ENCODE measurements around the gene FAT2. TPM values are rescaled to one million over a fixed set of nuclear protein-coding genes. Genes with fewer than 3 reads are reported as not detected.

Gene FAT2
- total and polyA plus RNA-seq, 10 of the 15 experiments (the other 5 are each of a cell fraction or from before 2014, with no cell fraction given) = 0.01 to 0.06 (median 0.03) TPM; not detected in 3

- TF ChIP-seq ZBTB11 (CRISPR knock-in tag; IDR thresholded peaks at IDR 0.05) = no peak
- no peak for TF ChIP-seq MTA3 (IDR thresholded peaks at IDR 0.05; ENCODE audit: borderline replicate concordance, low read length)
These were observed 35.2 kb downstream of the FAT2 start (continued) for GRCh38 chr5:151555760-151556576.

- no peaks in the 10 kb centered on the region for H3K36me3 ChIP-seq (ENCODE audit: control insufficient read depth in 2 of 2, insufficient read depth in 2 of 2, low read length in 1 of 2)
- CTCF ChIA-PET = interaction anchor here (0.8 to 1.7 kb wide), 2 partner anchors 30 to 128 kb away, joined by 3 to 6 read pairs; no protein-coding TSS in a partner anchor
- no peaks in the 10 kb centered on the region for H3K27me3 ChIP-seq (replicated peaks in 1 of 2; ENCODE audit: control insufficient read depth in 2 of 2, insufficient read depth in 2 of 2, low read length in 1 of 2)
- intact Hi-C loops (cut with micrococcal nuclease; ENCODE audit: unreplicated experiment) = no loop called here
- no peak for ATAC-seq
- H3K27ac ChIP-seq (ENCODE audit: control insufficient read depth, insufficient read depth) = no peak overlapping the region
- H3K4me3 ChIP-seq = no peak overlapping the region
- no TSS peak for BruUV-seq (replicated peaks)
- SMC1A ChIA-PET (ENCODE audit: uncharacterized antibody, unreplicated experiment) = interaction anchor here (0.7 to 1.1 kb wide), 2 partner anchors 64 to 73 kb away, joined by 3 read pairs; no protein-coding TSS in a partner anchor
- DNase-seq (ENCODE audit: low read depth, low spot score) = no peak
- H3K9ac ChIP-seq (ENCODE audit: control insufficient read depth, insufficient read depth, low read length) = no peak overlapping the region
- no peak overlapping the region for H2AFZ ChIP-seq (ENCODE audit: control insufficient read depth, low read depth, low read length)
- FAIRE-seq = no peak
- WGBS (ENCODE audit: insufficient coverage, insufficient replicate concordance, low lambda C conversion rate, missing lambda C conversion rate) = 44% methylated on average over 5 of the region's 5 CpGs
- peaks cover 3% of the 10 kb centered on the region; the same call in 1 of the 2 replicates for H3K4me1 ChIP-seq (ENCODE audit: control insufficient read depth, insufficient read depth, low read length)
- RAD21 ChIA-PET (ENCODE audit: unreplicated experiment) = no interaction called here
- in situ Hi-C loops (cut with MboI) = no loop called here
- no peak for TF ChIP-seq CEBPZ (IDR thresholded peaks at IDR 0.05; ENCODE audit: low read depth, low read length)
- no peak for TF ChIP-seq DPF2 (IDR thresholded peaks at IDR 0.05)
- H3K79me2 ChIP-seq (ENCODE audit: control insufficient read depth, insufficient read depth, low read length) = no peaks in the 10 kb centered on the region
- no peaks in the 10 kb centered on the region for H3K9me3 ChIP-seq (replicated peaks; ENCODE audit: control insufficient read depth, insufficient read depth, low read length)
- no peak overlapping the region for H3K4me2 ChIP-seq (ENCODE audit: control insufficient read depth, insufficient read depth)
- no peaks in the 10 kb centered on the region for H4K20me1 ChIP-seq (ENCODE audit: control insufficient read depth, insufficient read depth)
- POLR2A ChIA-PET = no interaction called here
These were observed 37.4 kb downstream of the FAT2 start for GRCh38 chr5:151553695-151554094.
